Omental fat pad (tissue), 4 donors: ENCODE results near the gene BSDC1. TPM values are rescaled to one million over a fixed set of nuclear protein-coding genes. Genes with fewer than 3 reads are reported as not detected.

Experiments used
- ATAC-seq: fragments of 150-250 bp; one replicate; pipeline ENCODE4 v1.9.1; 2016; ENCODE audit warnings: mild to moderate bottlenecking, moderate library complexity; ENCODE audit not compliant: low FRiP score
- DNase-seq: peaks from one replicate; pipeline ENCODE4 v3.0.0-alpha.2; 2019; ENCODE audit warnings: low spot score
- total RNA-seq, 4 donors: library from RNA; depleted of rRNA; stranded (reverse); fragments of >200 nt; gene quantifications; one replicate each; pipeline ENCODE4 v1.1.0, GENCODE V29; 2016
- TF ChIP-seq, protein P1 (sequence below), 3 donors: fragments of 450-650 bp; IDR thresholded peaks; one replicate each; pipeline ENCODE4 v1.5.1; 2016 to 2017; ENCODE audit warnings: antibody characterized with exemption in 3 of 3, mild to moderate bottlenecking in 3 of 3, moderate library complexity in 2 of 3

The BSDC1 gene
- total RNA-seq, 4 donors from 2014 or later: 51.9 to 73.1 (median 69.5) TPM

DNA sequence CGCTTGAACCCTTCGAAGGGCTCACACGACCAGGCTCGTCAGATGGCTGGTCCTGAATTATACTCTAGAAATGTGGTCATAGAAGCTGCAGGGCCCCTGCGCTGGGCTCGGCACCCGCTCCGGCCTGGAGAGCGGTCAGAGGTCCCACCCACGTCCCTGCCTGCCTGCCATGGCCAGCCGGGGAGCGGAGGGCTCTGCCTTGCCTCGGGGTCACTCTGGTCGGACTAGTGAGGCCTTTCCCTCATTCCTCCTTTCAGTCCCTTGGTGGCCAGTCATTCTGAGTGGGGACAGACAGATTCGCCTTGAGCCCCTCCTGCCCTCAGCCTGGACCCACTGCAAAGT is 57.7 kb downstream of the BSDC1 start:
- TF ChIP-seq, protein P1, sequence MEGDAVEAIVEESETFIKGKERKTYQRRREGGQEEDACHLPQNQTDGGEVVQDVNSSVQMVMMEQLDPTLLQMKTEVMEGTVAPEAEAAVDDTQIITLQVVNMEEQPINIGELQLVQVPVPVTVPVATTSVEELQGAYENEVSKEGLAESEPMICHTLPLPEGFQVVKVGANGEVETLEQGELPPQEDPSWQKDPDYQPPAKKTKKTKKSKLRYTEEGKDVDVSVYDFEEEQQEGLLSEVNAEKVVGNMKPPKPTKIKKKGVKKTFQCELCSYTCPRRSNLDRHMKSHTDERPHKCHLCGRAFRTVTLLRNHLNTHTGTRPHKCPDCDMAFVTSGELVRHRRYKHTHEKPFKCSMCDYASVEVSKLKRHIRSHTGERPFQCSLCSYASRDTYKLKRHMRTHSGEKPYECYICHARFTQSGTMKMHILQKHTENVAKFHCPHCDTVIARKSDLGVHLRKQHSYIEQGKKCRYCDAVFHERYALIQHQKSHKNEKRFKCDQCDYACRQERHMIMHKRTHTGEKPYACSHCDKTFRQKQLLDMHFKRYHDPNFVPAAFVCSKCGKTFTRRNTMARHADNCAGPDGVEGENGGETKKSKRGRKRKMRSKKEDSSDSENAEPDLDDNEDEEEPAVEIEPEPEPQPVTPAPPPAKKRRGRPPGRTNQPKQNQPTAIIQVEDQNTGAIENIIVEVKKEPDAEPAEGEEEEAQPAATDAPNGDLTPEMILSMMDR (IDR thresholded peaks at IDR 0.05): no peak
- DNase-seq (no peak), ATAC-seq (peak; percentile 2)

DNA sequence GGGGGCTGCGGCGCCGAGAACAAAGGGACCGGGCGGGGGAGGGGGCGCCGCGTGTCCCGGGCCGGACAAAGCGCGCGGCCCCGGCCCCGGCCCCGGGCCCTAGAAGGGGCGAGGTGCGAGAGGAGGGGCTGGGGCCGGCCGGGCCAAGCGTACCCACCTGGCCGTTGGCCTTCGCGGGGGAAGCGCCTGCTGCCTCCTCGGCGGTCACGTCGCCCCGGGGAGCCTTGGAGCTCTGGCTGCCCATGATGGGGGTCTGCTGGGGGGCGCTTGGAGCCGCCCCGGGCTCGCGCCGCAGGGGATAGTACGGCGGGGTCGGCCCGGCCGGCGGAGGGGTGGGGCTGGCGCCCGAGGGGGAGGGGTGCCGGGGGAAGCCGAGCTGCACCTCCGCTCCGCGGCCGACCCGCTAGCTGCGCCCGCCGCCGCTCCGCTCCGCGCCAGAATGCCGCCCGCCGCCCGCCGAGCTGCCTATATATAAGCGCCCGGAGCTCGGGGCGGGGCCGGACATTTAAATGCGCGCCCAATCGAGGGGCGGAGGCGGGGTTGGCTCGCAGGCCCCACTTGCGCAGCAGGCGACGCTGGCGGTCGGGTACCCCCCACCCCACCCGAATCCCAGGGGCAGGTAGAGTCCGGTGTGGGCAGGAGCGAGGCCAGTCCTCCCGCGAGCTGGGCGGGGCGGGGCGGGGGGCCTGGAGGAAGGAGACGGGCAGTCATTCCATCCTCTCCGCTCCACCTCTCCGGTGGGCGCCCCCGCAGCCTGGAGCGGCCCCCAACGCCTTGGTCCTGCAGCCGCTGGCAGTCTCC is 58.3 kb downstream of the BSDC1 start, which contains the start of gene MARCKSL1:
TSS of gene MARCKSL1 (minus strand) at position 444 of the 801 bp plus-strand sequence. CDS start at position 244, 200 bp downstream.
- DNase-seq (peak; percentile 53), ATAC-seq (peak; percentile 55)
- TF ChIP-seq, protein P1 (IDR thresholded peaks at IDR 0.05): no peak

DNA sequence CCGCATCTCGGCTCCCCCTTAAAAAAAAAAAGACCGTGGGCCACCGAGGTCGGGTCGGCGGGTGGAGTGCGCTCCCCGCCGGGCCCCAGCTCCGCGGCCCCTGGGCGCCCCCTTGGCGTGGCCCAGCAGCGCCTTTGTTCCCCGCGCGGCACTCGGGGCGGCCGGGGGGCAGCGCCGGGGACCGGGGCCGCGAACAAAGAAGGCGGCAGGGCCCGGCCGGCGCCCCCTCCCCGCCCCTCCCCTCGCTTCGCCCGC is 58.8 kb downstream of the BSDC1 start:
- TF ChIP-seq, protein P1 (IDR thresholded peaks at IDR 0.05): no peak
- peak; percentile 0 for ATAC-seq
- DNase-seq: no peak

DNA sequence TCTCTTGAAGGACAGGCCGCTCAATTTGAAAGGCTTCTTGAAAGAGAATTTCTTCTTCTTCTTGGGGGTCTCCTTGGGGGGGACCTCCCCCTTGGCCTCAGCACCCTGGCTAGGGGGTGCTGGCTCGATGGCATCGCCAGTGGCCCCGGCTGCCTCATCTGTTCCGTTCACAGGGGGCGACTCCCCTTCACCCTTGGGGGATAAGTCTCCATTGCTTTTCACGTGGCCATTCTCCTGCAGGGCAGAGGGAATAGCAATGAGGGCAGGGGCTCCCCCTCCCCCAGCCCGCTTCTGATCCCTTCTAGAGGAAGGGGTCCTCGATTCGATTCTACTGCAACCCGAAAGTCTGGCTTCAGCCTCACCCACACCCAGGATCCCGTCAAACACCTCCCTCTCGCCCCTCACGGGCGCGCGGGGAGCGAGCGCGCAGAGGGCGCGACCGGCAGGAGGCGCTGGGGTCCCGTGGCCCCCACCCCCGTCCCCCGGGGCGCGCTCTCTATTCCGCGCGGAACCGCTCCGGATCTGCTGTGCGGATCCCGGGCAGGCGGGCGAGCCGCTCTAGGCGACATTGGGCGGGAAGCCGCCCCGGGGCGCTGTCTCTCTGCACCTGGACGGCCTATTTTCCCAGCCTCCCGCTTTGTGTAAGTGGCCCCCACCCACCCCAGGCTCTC is 59.2 kb downstream of the BSDC1 start:
- DNase-seq: no peak
- TF ChIP-seq, protein P1 (IDR thresholded peaks at IDR 0.05): peak in 1 of 3 donors; percentile 36
- peak; percentile 52 for ATAC-seq

DNA sequence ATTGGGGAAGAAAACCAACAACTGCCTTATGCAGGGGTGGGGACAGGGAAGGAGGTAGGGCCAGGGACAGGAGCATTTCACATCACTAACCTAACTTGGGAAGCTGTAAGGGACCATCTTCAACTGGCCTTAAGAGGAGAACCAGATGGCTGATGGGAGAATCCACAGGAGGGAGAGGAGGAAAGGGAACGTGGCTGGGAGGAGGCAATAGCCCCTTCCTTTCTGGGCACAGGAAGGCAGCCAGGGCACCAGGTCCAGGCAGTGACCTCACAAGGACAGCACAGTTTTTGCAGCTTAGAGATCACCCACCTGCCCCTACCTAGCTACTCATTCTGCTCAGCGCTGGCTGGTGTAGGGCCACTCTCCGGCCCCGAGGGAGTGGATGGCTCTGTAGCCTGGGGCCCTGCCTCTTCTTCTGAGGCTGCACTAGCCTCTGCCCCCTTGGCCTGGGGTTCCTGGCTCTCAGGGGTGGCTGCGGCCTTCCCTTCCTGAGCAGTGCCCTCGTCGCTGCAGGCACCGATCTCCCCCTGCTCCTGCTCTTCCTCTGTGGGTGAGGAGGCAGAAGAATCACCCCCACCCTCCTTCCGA is 59.9 kb downstream of the BSDC1 start:
- TF ChIP-seq, protein P1 (IDR thresholded peaks at IDR 0.05): no peak
- DNase-seq (no peak), ATAC-seq (no peak)

DNA sequence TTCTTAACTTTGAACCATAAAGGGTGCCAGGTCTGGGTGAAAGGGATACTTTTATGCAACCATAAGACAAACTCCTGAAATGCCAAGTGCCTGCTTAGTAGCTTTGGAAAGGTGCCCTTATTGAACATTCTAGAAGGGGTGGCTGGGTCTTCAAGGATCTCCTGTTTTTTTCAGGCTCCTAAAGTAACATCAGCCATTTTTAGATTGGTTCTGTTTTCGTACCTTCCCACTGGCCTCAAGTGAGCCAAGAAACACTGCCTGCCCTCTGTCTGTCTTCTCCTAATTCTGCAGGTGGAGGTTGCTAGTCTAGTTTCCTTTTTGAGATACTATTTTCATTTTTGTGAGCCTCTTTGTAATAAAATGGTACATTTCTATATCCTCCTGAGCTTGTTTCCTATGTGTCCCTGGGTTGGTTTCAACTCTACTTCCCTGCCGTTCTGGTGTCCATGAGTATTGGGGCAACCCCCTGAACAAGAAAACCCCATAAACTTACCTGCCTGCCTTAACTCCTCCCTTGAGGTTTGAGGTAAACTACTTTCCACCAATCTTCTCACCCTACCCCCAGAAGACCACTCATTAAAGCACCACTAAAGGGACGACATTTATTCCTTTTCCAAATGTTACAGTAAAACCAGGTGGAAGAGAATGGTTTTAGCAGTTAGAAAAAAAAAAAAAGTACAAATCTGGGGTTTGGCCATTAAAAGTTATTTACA is 60.8 kb downstream of the BSDC1 start:
- ATAC-seq (no peak), DNase-seq (no peak)
- TF ChIP-seq, protein P1 (IDR thresholded peaks at IDR 0.05): no peak
